Gastroesophageal sphincter (tissue), 4 donors: ENCODE measurements around the gene PLXNA2. TPM values are rescaled to one million over a fixed set of nuclear protein-coding genes. Genes with fewer than 3 reads are reported as not detected.

Experiments used
- ATAC-seq: fragments of 150-250 bp; one replicate; pipeline ENCODE4 v1.9.1; 2016; ENCODE audit warnings: mild to moderate bottlenecking, moderate library complexity
- H3K27ac ChIP-seq, 4 donors: fragments of 200-600 bp; sonication (generic) in 3 of 4; 1 replicate in 3 of 4; 2 replicates in 1 of 4; pipeline ENCODE4 v1.5.1; 2016 to 2019
- H3K27me3 ChIP-seq: fragments of 200-600 bp; sonication (generic); one replicate; pipeline ENCODE4 v1.5.1; 2019
- H3K36me3 ChIP-seq, 2 donors: fragments of 200-600 bp; sonication (generic); one replicate each; pipeline ENCODE4 v1.5.1; 2019; ENCODE audit warnings: control low read depth in 1 of 2
- H3K4me1 ChIP-seq, 3 donors: fragments of 200-600 bp; sonication (generic); 1 replicate in 2 of 3; 2 replicates in 1 of 3; pipeline ENCODE4 v1.5.1; 2016 to 2019; ENCODE audit warnings: control low read depth in 2 of 3
- H3K4me3 ChIP-seq, 2 donors: fragments of 200-600 bp; sonication (generic); one replicate each; pipeline ENCODE4 v1.5.1; 2019; ENCODE audit warnings: mild to moderate bottlenecking in 1 of 2, moderate library complexity in 1 of 2
- H3K9me3 ChIP-seq, 3 donors: fragments of 200-600 bp; sonication (generic); one replicate each; pipeline ENCODE4 v1.5.1; 2017 to 2019; ENCODE audit warnings: control low read depth in 2 of 3
- EP300 ChIP-seq: sonication (generic); formaldehyde crosslinking; IDR thresholded peaks from one replicate; pipeline ENCODE4 v1.6.1; 2017; ENCODE audit warnings: antibody characterized with exemption, mild to moderate bottlenecking
- POLR2A ChIP-seq, 2 donors: fragments of 450-650 bp; IDR thresholded peaks; one replicate each; pipeline ENCODE4 v1.6.1; 2017; ENCODE audit warnings: antibody characterized with exemption in 2 of 2, mild to moderate bottlenecking in 2 of 2, moderate library complexity in 1 of 2
- POLR2AphosphoS5 ChIP-seq: sonication (generic); formaldehyde crosslinking; IDR thresholded peaks from one replicate; pipeline ENCODE4 v1.6.1; 2017; ENCODE audit warnings: antibody characterized with exemption
- WGBS, 2 donors: methylation state at CpG; one replicate each; pipeline ENCODE4 v1.1.5; 2018; ENCODE audit warnings: low coverage in 1 of 2; 5-methylcytosine and 5-hydroxymethylcytosine counted together
- total RNA-seq, 4 donors: library from RNA; depleted of rRNA; stranded (reverse); fragments of >200 nt; gene quantifications; one replicate each; pipeline ENCODE4 v1.1.0, GENCODE V29; 2016
- TF ChIP-seq, protein P1 (sequence below), 4 experiments: fragments of 200-600 bp in 2 of 4; fragments of 450-650 bp in 2 of 4; sonication (generic) in 1 of 4; IDR thresholded peaks; one replicate each; pipeline ENCODE4 v1.5.1; 2017 to 2019; ENCODE audit warnings: antibody characterized with exemption in 4 of 4, mild to moderate bottlenecking in 2 of 4, moderate library complexity in 2 of 4

The PLXNA2 gene
- total RNA-seq, 4 donors from 2014 or later: 12.5 to 38.3 (median 32.0) TPM

DNA sequence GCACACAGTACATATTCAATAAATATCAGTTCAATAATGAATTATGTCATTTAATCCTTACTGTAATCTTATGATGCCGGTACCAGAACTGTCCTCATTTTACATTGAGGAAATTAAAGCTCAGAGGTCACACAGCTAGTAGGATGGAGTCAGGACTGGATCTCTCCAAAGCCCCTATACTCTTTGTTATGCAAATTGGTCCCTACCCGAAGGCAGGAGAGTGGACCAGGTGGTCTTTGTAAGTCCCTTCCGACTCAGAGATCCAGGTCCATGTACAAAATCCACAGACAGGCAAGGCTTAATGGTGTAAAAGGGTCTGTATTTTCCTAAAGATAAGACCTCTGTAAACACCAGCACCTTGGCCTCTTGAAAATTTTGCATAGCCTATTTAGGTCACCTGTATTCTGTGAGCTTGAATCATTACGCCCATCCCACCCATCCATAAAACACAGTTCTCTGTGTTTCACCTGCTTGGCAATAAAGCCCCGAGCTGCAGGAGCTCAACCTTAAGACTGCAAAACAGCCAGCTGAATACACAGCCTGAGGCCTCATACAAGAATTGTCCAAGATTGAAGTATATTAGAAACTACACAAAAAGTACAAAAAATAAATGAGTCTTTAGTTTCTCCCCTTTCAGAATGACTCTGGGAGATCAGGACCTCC is 41.7 kb downstream of the PLXNA2 start:
- no peak overlapping the region for H3K4me3 ChIP-seq
- TF ChIP-seq POLR2A (IDR thresholded peaks at IDR 0.05) (no peak), POLR2AphosphoS5 (no peak), EP300 (no peak)
- TF ChIP-seq, protein P1, sequence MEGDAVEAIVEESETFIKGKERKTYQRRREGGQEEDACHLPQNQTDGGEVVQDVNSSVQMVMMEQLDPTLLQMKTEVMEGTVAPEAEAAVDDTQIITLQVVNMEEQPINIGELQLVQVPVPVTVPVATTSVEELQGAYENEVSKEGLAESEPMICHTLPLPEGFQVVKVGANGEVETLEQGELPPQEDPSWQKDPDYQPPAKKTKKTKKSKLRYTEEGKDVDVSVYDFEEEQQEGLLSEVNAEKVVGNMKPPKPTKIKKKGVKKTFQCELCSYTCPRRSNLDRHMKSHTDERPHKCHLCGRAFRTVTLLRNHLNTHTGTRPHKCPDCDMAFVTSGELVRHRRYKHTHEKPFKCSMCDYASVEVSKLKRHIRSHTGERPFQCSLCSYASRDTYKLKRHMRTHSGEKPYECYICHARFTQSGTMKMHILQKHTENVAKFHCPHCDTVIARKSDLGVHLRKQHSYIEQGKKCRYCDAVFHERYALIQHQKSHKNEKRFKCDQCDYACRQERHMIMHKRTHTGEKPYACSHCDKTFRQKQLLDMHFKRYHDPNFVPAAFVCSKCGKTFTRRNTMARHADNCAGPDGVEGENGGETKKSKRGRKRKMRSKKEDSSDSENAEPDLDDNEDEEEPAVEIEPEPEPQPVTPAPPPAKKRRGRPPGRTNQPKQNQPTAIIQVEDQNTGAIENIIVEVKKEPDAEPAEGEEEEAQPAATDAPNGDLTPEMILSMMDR (IDR thresholded peaks at IDR 0.05): no peak
- H3K27me3 ChIP-seq: no peaks in the 10 kb centered on the region
- H3K36me3 ChIP-seq: peaks cover 0 to 45% of the 10 kb centered on the region in 2 donors
- no peaks in the 10 kb centered on the region for H3K9me3 ChIP-seq
- ATAC-seq: no peak
- 80 to 86% methylated on average over 4 to 5 of the region's 5 CpGs for WGBS, 2 donors
- H3K4me1 ChIP-seq: peaks cover 8 to 68% (median 29%) of the 10 kb centered on the region in 3 donors
- peak overlapping the region in 3 of 4 donors; percentile 58 to 77 (median 74) for H3K27ac ChIP-seq

DNA sequence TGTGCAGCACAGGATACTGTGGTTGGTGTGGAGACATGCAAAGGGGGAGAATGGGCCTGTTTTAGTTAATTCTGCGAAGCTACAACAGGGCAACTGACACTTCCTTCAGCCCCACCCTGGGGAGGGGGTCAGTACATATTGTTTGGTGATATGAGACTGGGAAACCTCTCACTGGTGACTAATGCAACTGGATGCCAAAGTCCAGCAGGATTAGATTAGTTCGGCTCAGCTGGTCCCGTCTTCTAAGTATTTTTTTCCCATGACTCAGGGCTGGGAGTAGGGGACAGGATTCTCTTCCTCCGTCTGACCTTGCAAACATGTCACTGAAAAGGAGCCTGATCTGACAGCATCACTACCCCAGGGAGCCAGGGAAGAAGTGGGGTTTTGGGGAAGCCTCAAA is 43.0 kb downstream of the PLXNA2 start:
- WGBS, 2 donors: 13 to 57% methylated on average over 1 to 4 of the region's 4 CpGs
- no peak overlapping the region for H3K4me3 ChIP-seq
- no peaks in the 10 kb centered on the region for H3K9me3 ChIP-seq
- peaks cover 8 to 56% (median 28%) of the 10 kb centered on the region in 3 donors for H3K4me1 ChIP-seq
- TF ChIP-seq POLR2AphosphoS5 (peak; percentile 66), POLR2A (IDR thresholded peaks at IDR 0.05) (no peak)
- H3K27ac ChIP-seq: peak overlapping the region in 2 of 4 donors; percentile 29 to 46
- peak; percentile 52 for ATAC-seq
- H3K27me3 ChIP-seq: no peaks in the 10 kb centered on the region
- H3K36me3 ChIP-seq: peaks cover 0 to 43% of the 10 kb centered on the region in 2 donors

DNA sequence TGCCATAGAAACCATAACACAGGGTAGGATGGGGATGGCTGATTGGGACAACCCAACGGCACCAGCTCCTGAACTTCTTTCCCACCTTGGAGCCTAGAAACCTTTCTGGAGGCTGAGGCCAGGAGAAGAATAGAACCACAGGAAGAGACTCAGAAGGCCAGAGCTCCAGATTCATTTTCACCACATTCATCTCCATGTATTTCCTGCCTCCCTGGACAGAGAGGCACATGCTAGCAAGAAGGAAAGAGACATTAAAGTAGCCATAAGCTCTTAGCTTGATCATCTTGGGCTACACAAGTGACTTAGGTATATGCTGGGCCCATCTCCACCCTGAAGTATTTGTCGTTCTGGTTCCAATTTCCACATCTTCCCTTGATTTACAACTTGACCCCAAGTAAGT is 44.1 kb downstream of the PLXNA2 start:
- WGBS, 2 donors: no CpG with 5 or more reads among the region's 2 CpGs
- TF ChIP-seq POLR2A (IDR thresholded peaks at IDR 0.05): no peak
- no peak for TF ChIP-seq POLR2AphosphoS5
- no peaks in the 10 kb centered on the region for H3K9me3 ChIP-seq
- H3K36me3 ChIP-seq: peaks cover 0 to 34% of the 10 kb centered on the region in 2 donors
- H3K27me3 ChIP-seq: no peaks in the 10 kb centered on the region
- H3K4me1 ChIP-seq: peaks cover 8 to 45% (median 23%) of the 10 kb centered on the region in 3 donors
- H3K4me3 ChIP-seq: no peak overlapping the region
- no peak overlapping the region for H3K27ac ChIP-seq
- no peak for ATAC-seq

DNA sequence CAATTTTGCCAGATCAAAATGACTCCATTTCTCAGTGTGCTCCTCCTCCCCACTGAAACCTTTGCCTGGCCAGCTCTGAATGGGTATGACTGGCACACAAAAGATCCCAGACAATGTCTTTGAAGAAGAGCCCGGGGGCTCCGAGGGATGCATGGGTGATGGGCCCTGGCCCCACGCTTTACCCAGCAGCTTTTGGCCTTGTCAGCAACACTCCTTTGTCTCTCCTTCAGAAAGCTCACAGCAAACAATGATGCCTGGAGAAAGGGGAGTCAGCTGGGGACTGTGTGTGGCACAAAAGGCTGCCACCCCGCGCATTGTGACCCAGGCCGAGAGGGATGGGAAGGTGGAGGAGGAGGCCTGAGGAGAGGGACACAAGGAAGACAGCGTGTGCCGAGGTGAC is 45.9 kb downstream of the PLXNA2 start:
- ATAC-seq: no peak
- H3K9me3 ChIP-seq: no peaks in the 10 kb centered on the region
- no peak overlapping the region for H3K4me3 ChIP-seq
- H3K27me3 ChIP-seq: no peaks in the 10 kb centered on the region
- peaks cover 0 to 32% (median 6%) of the 10 kb centered on the region in 3 donors for H3K4me1 ChIP-seq
- no peak overlapping the region for H3K27ac ChIP-seq
- H3K36me3 ChIP-seq: peaks cover 0 to 34% of the 10 kb centered on the region in 2 donors
- TF ChIP-seq EP300 (no peak), POLR2A (IDR thresholded peaks at IDR 0.05) (no peak), POLR2AphosphoS5 (no peak)
- TF ChIP-seq, protein P1 (IDR thresholded peaks at IDR 0.05): no peak
- 100% methylated on average over 2 of the region's 8 CpGs; no CpG with 5 or more reads in 1 of the 2 donors for WGBS, 2 donors

DNA sequence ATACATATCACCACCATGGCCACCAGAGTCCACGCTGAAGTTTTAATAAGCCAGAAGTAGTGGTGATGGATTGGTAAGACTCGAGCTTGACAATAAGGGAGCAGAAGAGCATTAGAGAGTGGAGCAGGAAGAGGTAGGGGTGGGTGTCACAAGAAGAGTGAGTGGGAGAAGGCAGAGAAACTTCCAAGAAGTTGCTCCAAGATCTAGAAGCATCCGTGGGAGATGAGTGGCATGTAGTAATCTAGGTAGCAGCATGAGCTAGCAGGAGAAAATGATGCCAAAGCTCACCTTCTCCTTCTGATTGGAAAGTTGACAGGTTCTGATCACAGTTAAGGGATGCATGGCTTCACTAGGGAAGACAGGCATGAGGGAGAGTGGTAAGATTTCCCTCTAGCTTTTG is 49.2 kb downstream of the PLXNA2 start:
- no peaks in the 10 kb centered on the region for H3K27me3 ChIP-seq
- 60 to 88% methylated on average over 1 to 3 of the region's 3 CpGs for WGBS, 2 donors
- no peak overlapping the region for H3K4me3 ChIP-seq
- H3K36me3 ChIP-seq: peaks cover 0 to 43% of the 10 kb centered on the region in 2 donors
- ATAC-seq: no peak
- no peaks in the 10 kb centered on the region for H3K9me3 ChIP-seq
- peaks cover 0 to 23% (median 3%) of the 10 kb centered on the region in 3 donors for H3K4me1 ChIP-seq
- TF ChIP-seq EP300 (no peak), POLR2A (IDR thresholded peaks at IDR 0.05) (no peak)
- TF ChIP-seq, protein P1 (IDR thresholded peaks at IDR 0.05): no peak
- no peak overlapping the region for H3K27ac ChIP-seq

DNA sequence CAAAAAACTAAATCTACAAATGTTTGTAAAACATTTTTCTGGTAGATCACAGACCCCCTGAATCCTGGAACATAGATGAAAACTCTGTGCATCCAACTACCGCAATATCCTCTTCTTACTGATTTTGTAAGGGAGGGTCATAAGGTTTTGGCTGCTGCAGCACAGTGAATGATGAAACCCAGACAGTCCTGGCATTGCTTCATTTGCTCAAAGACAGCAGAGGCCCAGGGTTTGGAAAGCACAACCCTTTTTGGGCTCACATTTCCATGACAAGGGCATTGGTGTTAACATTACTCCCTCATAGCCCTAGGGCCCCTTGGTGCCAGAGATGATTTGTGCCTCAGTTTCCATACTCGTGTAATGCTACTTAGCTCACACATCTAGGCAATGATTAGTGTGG is 51.2 kb downstream of the PLXNA2 start:
- Histone ChIP-seq H3K9me3 (no peaks in the 10 kb centered on the region), H3K4me1 (peaks cover 0 to 29% (median 3%) of the 10 kb centered on the region in 3 donors), H3K27ac (no peak overlapping the region), H3K36me3 (peaks cover 0 to 27% of the 10 kb centered on the region in 2 donors), H3K4me3 (no peak overlapping the region), H3K27me3 (no peaks in the 10 kb centered on the region)
- peak; percentile 86 for ATAC-seq
- 33 to 50% methylated on average over 1 to 2 of the region's 2 CpGs for WGBS, 2 donors
- TF ChIP-seq POLR2AphosphoS5: peak; percentile 41
- TF ChIP-seq, protein P1 (IDR thresholded peaks at IDR 0.05): no peak
